Right renal pelvis (tissue), 4 donors: Measurements from ENCODE around the gene ABCC1. TPM values are rescaled to one million over a fixed set of nuclear protein-coding genes. Genes with fewer than 3 reads are reported as not detected.

Experiments
- DNase-seq, 4 donors: peaks; one replicate each; pipeline ENCODE4 v3.0.0-alpha.2; 2013; ENCODE audit warnings: low read depth in 4 of 4, low spot score in 3 of 4, missing footprints in 1 of 4
- polyA plus RNA-seq, 4 donors: library from polyadenylated mRNA; unstranded; fragments of 120-200 nt; gene quantifications; one replicate each; pipeline ENCODE4 v1.2.1, GENCODE V29; 2013; ENCODE audit not compliant: insufficient read length in 4 of 4

Gene ABCC1
- polyA plus RNA-seq, 4 donors: 23.0 to 25.8 (median 24.6) TPM

- no peak for DNase-seq
Measured at GRCh38 chr16:16016388-16016964, 67.1 kb downstream of the ABCC1 start.

- DNase-seq: no peak
Measured at GRCh38 chr16:16017812-16018211, 68.4 kb downstream of the ABCC1 start.

- no peak for DNase-seq
Measured at GRCh38 chr16:16018705-16019104, 69.3 kb downstream of the ABCC1 start.

- DNase-seq: no peak
Measured at GRCh38 chr16:16019488-16019887, 70.1 kb downstream of the ABCC1 start.

GRCh38 chr16:16020291-16020690 lies 70.9 kb downstream of the ABCC1 start:
- DNase-seq: no peak

GRCh38 chr16:16021020-16021419 lies 71.6 kb downstream of the ABCC1 start:
- no peak for DNase-seq

GRCh38 chr16:16021646-16021987 lies 72.2 kb downstream of the ABCC1 start:
- no peak for DNase-seq

GRCh38 chr16:16021988-16022682 lies 72.7 kb downstream of the ABCC1 start:
- peak in 3 of 4 donors; percentile 53 to 61 (median 56) for DNase-seq

- no peak for DNase-seq
Measured at GRCh38 chr16:16022683-16023064, 73.3 kb downstream of the ABCC1 start.

GRCh38 chr16:16025214-16025968 lies 76.0 kb downstream of the ABCC1 start:
- DNase-seq: no peak

- no peak for DNase-seq
Measured at GRCh38 chr16:16027728-16028310, 78.4 kb downstream of the ABCC1 start.

GRCh38 chr16:16028311-16028999 lies 79.0 kb downstream of the ABCC1 start:
- no peak for DNase-seq

- no peak for DNase-seq
Measured at GRCh38 chr16:16029431-16030011, 80.1 kb downstream of the ABCC1 start.

- DNase-seq: no peak
Measured at GRCh38 chr16:16030449-16030848, 81.0 kb downstream of the ABCC1 start.

- no peak for DNase-seq
Measured at GRCh38 chr16:16031401-16031800, 82.0 kb downstream of the ABCC1 start.

- DNase-seq: no peak
Measured at GRCh38 chr16:16032271-16032979, 83.0 kb downstream of the ABCC1 start.

- no peak for DNase-seq
Measured at GRCh38 chr16:16033208-16033717, 83.8 kb downstream of the ABCC1 start.

- DNase-seq: no peak
Measured at GRCh38 chr16:16036359-16036792, 87.0 kb downstream of the ABCC1 start.

GRCh38 chr16:16037521-16037920 lies 88.1 kb downstream of the ABCC1 start:
- DNase-seq: no peak

- DNase-seq: no peak
Measured at GRCh38 chr16:16037970-16038369, 88.6 kb downstream of the ABCC1 start.
